Measurements from ENCODE around the gene ACSBG1. TPM values are rescaled to one million over a fixed set of nuclear protein-coding genes. Genes with fewer than 3 reads are reported as not detected.

ACSBG1 gene
- total and polyA plus RNA-seq, 2 of the 8 experiments (the other 6 are each of a cell fraction or from before 2014, with no cell fraction given): 5.4 to 7.1 TPM

DNA sequence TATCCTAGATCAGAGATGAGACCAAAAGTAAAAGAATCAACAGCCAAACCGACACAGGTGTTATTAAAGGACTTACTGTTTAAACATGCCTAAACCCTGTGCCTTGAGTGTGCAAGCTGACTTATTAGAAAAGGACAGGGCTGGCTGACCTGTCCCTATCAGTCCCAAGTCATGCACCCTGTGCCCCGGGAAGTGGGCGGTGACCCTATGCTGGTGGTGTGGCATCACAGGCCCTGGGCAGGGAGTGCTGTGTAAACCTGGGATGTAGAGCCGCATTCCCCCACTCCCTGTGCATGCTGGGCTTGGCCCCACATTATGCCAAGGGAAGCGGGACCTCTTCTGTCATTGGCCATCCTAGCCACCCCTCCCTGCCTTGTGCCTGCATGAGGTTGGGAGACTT lies 40.6 kb upstream of the ACSBG1 start (continued):
- TF ChIP-seq KDM5A (IDR thresholded peaks at IDR 0.05; ENCODE audit: low read length) (no peak), GABPA (IDR thresholded peaks at IDR 0.05; ENCODE audit: borderline replicate concordance, insufficient read depth, low read length) (no peak), SP1 (IDR thresholded peaks at IDR 0.05; ENCODE audit: low read depth, low read length) (no peak), FOSL1 (IDR thresholded peaks at IDR 0.05; ENCODE audit: insufficient read depth, low read depth, low read length) (no peak), NANOG (IDR thresholded peaks at IDR 0.05; ENCODE audit: insufficient read depth, low read depth, low read length, poor library complexity, severe bottlenecking) (no peak), CTBP2 (IDR thresholded peaks at IDR 0.05; ENCODE audit: borderline replicate concordance, insufficient read depth, insufficient read length, low read length) (no peak), SRF (IDR thresholded peaks at IDR 0.05; ENCODE audit: low read depth, low read length) (no peak)
- TF ChIP-seq, protein P1, sequence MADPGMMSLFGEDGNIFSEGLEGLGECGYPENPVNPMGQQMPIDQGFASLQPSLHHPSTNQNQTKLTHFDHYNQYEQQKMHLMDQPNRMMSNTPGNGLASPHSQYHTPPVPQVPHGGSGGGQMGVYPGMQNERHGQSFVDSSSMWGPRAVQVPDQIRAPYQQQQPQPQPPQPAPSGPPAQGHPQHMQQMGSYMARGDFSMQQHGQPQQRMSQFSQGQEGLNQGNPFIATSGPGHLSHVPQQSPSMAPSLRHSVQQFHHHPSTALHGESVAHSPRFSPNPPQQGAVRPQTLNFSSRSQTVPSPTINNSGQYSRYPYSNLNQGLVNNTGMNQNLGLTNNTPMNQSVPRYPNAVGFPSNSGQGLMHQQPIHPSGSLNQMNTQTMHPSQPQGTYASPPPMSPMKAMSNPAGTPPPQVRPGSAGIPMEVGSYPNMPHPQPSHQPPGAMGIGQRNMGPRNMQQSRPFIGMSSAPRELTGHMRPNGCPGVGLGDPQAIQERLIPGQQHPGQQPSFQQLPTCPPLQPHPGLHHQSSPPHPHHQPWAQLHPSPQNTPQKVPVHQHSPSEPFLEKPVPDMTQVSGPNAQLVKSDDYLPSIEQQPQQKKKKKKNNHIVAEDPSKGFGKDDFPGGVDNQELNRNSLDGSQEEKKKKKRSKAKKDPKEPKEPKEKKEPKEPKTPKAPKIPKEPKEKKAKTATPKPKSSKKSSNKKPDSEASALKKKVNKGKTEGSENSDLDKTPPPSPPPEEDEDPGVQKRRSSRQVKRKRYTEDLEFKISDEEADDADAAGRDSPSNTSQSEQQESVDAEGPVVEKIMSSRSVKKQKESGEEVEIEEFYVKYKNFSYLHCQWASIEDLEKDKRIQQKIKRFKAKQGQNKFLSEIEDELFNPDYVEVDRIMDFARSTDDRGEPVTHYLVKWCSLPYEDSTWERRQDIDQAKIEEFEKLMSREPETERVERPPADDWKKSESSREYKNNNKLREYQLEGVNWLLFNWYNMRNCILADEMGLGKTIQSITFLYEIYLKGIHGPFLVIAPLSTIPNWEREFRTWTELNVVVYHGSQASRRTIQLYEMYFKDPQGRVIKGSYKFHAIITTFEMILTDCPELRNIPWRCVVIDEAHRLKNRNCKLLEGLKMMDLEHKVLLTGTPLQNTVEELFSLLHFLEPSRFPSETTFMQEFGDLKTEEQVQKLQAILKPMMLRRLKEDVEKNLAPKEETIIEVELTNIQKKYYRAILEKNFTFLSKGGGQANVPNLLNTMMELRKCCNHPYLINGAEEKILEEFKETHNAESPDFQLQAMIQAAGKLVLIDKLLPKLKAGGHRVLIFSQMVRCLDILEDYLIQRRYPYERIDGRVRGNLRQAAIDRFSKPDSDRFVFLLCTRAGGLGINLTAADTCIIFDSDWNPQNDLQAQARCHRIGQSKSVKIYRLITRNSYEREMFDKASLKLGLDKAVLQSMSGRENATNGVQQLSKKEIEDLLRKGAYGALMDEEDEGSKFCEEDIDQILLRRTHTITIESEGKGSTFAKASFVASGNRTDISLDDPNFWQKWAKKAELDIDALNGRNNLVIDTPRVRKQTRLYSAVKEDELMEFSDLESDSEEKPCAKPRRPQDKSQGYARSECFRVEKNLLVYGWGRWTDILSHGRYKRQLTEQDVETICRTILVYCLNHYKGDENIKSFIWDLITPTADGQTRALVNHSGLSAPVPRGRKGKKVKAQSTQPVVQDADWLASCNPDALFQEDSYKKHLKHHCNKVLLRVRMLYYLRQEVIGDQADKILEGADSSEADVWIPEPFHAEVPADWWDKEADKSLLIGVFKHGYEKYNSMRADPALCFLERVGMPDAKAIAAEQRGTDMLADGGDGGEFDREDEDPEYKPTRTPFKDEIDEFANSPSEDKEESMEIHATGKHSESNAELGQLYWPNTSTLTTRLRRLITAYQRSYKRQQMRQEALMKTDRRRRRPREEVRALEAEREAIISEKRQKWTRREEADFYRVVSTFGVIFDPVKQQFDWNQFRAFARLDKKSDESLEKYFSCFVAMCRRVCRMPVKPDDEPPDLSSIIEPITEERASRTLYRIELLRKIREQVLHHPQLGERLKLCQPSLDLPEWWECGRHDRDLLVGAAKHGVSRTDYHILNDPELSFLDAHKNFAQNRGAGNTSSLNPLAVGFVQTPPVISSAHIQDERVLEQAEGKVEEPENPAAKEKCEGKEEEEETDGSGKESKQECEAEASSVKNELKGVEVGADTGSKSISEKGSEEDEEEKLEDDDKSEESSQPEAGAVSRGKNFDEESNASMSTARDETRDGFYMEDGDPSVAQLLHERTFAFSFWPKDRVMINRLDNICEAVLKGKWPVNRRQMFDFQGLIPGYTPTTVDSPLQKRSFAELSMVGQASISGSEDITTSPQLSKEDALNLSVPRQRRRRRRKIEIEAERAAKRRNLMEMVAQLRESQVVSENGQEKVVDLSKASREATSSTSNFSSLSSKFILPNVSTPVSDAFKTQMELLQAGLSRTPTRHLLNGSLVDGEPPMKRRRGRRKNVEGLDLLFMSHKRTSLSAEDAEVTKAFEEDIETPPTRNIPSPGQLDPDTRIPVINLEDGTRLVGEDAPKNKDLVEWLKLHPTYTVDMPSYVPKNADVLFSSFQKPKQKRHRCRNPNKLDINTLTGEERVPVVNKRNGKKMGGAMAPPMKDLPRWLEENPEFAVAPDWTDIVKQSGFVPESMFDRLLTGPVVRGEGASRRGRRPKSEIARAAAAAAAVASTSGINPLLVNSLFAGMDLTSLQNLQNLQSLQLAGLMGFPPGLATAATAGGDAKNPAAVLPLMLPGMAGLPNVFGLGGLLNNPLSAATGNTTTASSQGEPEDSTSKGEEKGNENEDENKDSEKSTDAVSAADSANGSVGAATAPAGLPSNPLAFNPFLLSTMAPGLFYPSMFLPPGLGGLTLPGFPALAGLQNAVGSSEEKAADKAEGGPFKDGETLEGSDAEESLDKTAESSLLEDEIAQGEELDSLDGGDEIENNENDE (IDR thresholded peaks at IDR 0.05; ENCODE audit: insufficient replicate concordance, low read length): no peak

Measured in H1 (cell line).